MM.1S (cell line): ENCODE measurements around the gene FGF19.
A peak's percentile ranks its signal among the peaks of the same experiment; 100 is the strongest.

Experiments
- DNase-seq: peaks from one replicate; pipeline ENCODE4 v3.0.0-alpha.2; 2015
- H2AFZ ChIP-seq: fragments of 300-600 bp; sonication (generic); 2 replicates; pipeline ENCODE4 v1.6.0; 2016; ENCODE audit warnings: antibody characterized with exemption, low read length
- H3F3A ChIP-seq: fragments of 300-600 bp; sonication (generic); 2 replicates; pipeline ENCODE4 v1.6.1; 2016; ENCODE audit warnings: mild to moderate bottlenecking, antibody characterized with exemption, low read length, moderate library complexity, mixed read lengths; ENCODE audit not compliant: insufficient read depth
- H3K27ac ChIP-seq: fragments of 300-600 bp; sonication (generic); 2 replicates; pipeline ENCODE4 v1.5.1; 2016; ENCODE audit warnings: mild to moderate bottlenecking, low read length
- H3K27me3 ChIP-seq: fragments of 300-600 bp; sonication (generic); replicated peaks from 2 replicates; pipeline ENCODE4 v1.6.0; 2016; ENCODE audit warnings: low read length; ENCODE audit not compliant: insufficient read depth
- H3K36me3 ChIP-seq: fragments of 300-600 bp; sonication (generic); replicated peaks from 2 replicates; pipeline ENCODE4 v1.6.1; 2016; ENCODE audit warnings: mild to moderate bottlenecking, low read length, mixed read lengths; ENCODE audit not compliant: insufficient read depth
- H3K4me1 ChIP-seq: fragments of 300-600 bp; sonication (generic); 2 replicates; pipeline ENCODE4 v1.6.1; 2016; ENCODE audit warnings: low read length, mixed read lengths
- H3K4me2 ChIP-seq: fragments of 300-600 bp; sonication (generic); 2 replicates; pipeline ENCODE4 v1.6.0; 2016; ENCODE audit warnings: low read depth, low read length
- H3K4me3 ChIP-seq: fragments of 300-600 bp; sonication (generic); 2 replicates; pipeline ENCODE4 v1.5.1; 2016; ENCODE audit warnings: low read length, mixed read lengths
- H3K79me2 ChIP-seq: fragments of 300-600 bp; sonication (generic); 2 replicates; pipeline ENCODE4 v1.6.1; 2016; ENCODE audit warnings: mixed run types, low read length, mixed read lengths
- H3K9ac ChIP-seq: fragments of 300-600 bp; sonication (generic); 2 replicates; pipeline ENCODE4 v1.6.1; 2016; ENCODE audit warnings: low read length, mixed read lengths
- H3K9me2 ChIP-seq: fragments of 300-600 bp; sonication (generic); replicated peaks from 2 replicates; pipeline ENCODE4 v1.6.1; 2016; ENCODE audit warnings: mild to moderate bottlenecking, low read length, mixed read lengths; ENCODE audit not compliant: insufficient read depth
- H3K9me3 ChIP-seq: fragments of 300-600 bp; sonication (generic); replicated peaks from 2 replicates; pipeline ENCODE4 v1.6.1; 2016; ENCODE audit warnings: mild to moderate bottlenecking, low read length, mixed read lengths; ENCODE audit not compliant: insufficient read depth
- H4K20me1 ChIP-seq: fragments of 300-600 bp; sonication (generic); 2 replicates; pipeline ENCODE4 v1.6.1; 2016; ENCODE audit warnings: mild to moderate bottlenecking, low read length, moderate library complexity, mixed read lengths; ENCODE audit not compliant: insufficient read depth
- EZH2 ChIP-seq: fragments of 300-600 bp; sonication (generic); optimal IDR thresholded peaks from 2 replicates; pipeline ENCODE3; 2017; ENCODE audit warnings: low read depth, mild to moderate bottlenecking, antibody characterized with exemption, low read length, mixed read lengths
- EZH2phosphoT487 ChIP-seq: fragments of 300-600 bp; sonication (generic); IDR thresholded peaks from 2 replicates; pipeline ENCODE4 v1.6.1; 2018; ENCODE audit warnings: antibody characterized with exemption, low read length
- TF ChIP-seq, protein P1 (sequence below): fragments of 300-600 bp; sonication (generic); IDR thresholded peaks from 2 replicates; pipeline ENCODE4 v1.5.1; 2016; ENCODE audit warnings: antibody characterized with exemption, low read length, mixed read lengths

The FGF19 gene

DNA sequence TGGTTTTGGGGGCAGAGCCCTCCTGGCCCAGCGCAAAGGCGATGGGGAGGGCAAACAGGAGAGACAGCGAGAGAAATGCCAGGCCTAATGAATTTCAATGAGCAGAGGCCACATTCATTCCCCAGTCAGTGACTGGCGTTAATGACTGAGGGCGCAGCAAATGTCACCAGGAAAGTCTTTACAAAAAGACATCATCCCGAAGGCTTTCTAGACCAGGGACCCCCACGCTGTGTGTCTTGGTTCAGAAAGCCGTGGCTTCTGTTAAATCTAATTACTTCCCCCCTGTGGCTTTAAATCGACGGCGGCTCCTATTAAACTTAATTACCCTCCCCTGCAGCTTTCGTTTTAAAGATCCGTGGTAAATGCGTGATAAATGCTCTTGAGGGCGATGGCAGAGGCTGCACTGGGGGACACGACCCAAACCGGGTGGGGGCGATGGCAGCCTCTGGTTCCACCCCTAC lies 1.6 kb upstream of the FGF19 start:
- Histone ChIP-seq H3K27me3 (peaks cover 97% of the 10 kb centered on the region), H3K9me2 (no peaks in the 10 kb centered on the region), H3K4me1 (no peaks in the 10 kb centered on the region), H4K20me1 (no peaks in the 10 kb centered on the region), H3F3A (no peaks in the 10 kb centered on the region), H3K4me2 (peak overlapping the region; percentile 25; the same call in 1 of the 2 replicates), H3K9ac (no peak overlapping the region), H3K36me3 (no peaks in the 10 kb centered on the region), H3K9me3 (no peaks in the 10 kb centered on the region), H3K4me3 (no peak overlapping the region), H3K27ac (no peak overlapping the region), H2AFZ (no peak overlapping the region), H3K79me2 (no peaks in the 10 kb centered on the region)
- no peak for DNase-seq
- TF ChIP-seq, protein P1, sequence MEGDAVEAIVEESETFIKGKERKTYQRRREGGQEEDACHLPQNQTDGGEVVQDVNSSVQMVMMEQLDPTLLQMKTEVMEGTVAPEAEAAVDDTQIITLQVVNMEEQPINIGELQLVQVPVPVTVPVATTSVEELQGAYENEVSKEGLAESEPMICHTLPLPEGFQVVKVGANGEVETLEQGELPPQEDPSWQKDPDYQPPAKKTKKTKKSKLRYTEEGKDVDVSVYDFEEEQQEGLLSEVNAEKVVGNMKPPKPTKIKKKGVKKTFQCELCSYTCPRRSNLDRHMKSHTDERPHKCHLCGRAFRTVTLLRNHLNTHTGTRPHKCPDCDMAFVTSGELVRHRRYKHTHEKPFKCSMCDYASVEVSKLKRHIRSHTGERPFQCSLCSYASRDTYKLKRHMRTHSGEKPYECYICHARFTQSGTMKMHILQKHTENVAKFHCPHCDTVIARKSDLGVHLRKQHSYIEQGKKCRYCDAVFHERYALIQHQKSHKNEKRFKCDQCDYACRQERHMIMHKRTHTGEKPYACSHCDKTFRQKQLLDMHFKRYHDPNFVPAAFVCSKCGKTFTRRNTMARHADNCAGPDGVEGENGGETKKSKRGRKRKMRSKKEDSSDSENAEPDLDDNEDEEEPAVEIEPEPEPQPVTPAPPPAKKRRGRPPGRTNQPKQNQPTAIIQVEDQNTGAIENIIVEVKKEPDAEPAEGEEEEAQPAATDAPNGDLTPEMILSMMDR: no peak
- TF ChIP-seq EZH2phosphoT487: no peak
- TF ChIP-seq EZH2: no peak

DNA sequence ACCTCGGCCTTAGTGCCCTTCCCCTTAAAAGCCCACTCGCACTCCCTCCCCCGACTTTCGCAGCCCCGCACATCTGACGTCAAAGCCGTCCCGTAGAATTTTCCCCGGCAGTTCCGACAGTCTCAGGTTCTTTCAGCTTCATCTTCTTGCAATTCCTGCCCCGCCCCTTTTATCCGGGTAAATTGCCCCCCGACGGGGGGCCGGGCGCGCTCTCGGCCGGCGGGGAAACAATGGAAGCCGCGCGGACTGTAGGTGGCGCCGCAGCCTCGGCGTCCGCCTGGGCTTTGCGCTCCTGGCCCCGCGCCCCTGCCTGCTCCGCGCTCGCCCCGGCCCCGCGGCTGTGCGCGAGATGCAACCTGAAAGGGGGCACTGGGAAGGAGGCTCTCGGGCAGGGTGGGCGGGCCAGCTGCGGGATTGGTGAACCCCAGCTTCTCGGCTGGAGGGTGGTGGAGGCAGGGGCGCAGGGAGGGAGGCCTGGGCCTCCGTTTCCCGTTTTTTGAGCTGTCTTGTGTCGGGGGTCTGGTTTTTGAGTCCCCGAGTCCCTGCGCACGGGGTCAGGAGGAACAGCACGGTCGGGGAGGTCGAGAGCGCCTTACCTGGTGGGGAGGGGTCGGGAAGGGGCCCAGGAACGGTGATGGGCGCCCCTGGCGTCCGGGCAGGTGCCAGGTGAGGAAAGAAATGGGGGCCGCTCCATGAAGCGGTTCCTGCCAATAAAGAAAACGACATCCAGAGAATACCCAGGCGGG lies 859 bp upstream of the FGF19 start:
- no peak for DNase-seq
- Histone ChIP-seq H3K4me1 (no peaks in the 10 kb centered on the region), H3K27me3 (peaks cover 92% of the 10 kb centered on the region), H4K20me1 (no peaks in the 10 kb centered on the region), H3K4me3 (no peak overlapping the region), H3K79me2 (no peaks in the 10 kb centered on the region), H3K27ac (no peak overlapping the region), H3F3A (no peaks in the 10 kb centered on the region), H3K9me3 (no peaks in the 10 kb centered on the region), H2AFZ (no peak overlapping the region), H3K9me2 (no peaks in the 10 kb centered on the region), H3K4me2 (no peak overlapping the region; the same call in 1 of the 2 replicates), H3K36me3 (no peaks in the 10 kb centered on the region), H3K9ac (no peak overlapping the region)
- peak; percentile 50 for TF ChIP-seq EZH2
- TF ChIP-seq, protein P1: peak; percentile 18; the same call in 1 of the 2 replicates
- TF ChIP-seq EZH2phosphoT487: no peak

DNA sequence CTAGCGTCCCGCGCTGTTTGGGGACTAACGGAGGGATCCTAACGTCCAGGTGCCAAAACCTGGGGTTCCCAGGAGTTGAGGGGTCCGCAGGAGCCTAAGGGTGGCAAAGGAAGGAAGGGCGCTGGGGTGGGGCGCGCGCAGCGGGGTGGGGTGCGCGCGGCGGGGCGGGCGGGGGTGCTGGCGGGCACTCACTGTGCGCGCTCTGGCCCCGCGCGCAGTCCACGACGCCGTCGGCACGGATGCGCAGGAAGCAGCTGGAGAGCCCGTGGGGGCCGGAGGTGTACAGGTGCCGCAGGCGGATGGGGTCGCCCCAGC lies 412 bp downstream of the FGF19 start:
- no peak overlapping the region for H3K9ac ChIP-seq
- TF ChIP-seq EZH2: no peak
- TF ChIP-seq, protein P1: no peak
- no peak for TF ChIP-seq EZH2phosphoT487
- no peaks in the 10 kb centered on the region for H4K20me1 ChIP-seq
- no peaks in the 10 kb centered on the region for H3K9me2 ChIP-seq
- no peak for DNase-seq
- peaks cover 90% of the 10 kb centered on the region for H3K27me3 ChIP-seq
- no peaks in the 10 kb centered on the region for H3K36me3 ChIP-seq
- no peak overlapping the region for H3K4me3 ChIP-seq
- no peaks in the 10 kb centered on the region for H3F3A ChIP-seq
- no peak overlapping the region for H3K27ac ChIP-seq
- no peaks in the 10 kb centered on the region for H3K4me1 ChIP-seq
- no peak overlapping the region for H3K4me2 ChIP-seq
- H3K79me2 ChIP-seq: no peaks in the 10 kb centered on the region
- H3K9me3 ChIP-seq: no peaks in the 10 kb centered on the region
- H2AFZ ChIP-seq: no peak overlapping the region
